ENCODE measurements around the gene SPA17. TPM values are rescaled to one million over a fixed set of nuclear protein-coding genes. Genes with fewer than 3 reads are reported as not detected.

Gene SPA17
- total RNA-seq, 2 experiments from 2014 or later, result 3.8 to 4.3 TPM

DNA sequence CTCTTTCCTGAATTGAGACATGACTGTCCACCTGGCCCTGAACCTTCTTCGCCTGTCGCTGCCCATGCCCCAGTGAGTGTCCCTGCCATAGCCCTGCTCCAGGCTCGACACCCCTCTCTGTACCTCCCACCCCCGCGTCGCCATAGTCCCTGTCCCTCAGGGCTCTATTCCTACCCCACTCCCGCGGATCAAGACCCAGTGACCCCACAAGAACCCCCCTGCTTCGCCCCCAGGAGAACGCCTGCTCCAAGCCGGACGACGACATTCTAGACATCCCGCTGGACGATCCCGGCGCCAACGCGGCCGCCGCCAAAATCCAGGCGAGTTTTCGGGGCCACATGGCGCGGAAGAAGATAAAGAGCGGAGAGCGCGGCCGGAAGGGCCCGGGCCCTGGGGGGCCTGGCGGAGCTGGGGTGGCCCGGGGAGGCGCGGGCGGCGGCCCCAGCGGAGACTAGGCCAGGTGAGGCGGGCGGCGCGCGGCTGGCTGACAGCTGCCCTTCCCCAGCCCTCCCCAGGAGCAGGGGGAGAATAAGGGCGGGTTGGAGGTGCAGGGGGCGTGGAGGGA is 71.6 kb downstream of the SPA17 start:
- CTCF ChIA-PET, result interaction anchor here (0.5 to 5.7 kb wide), 6 partner anchors 11 to 1690 kb away, joined by 3 to 40 read pairs (median 4); partner anchors contain the start of gene ESAM
- POLR2A ChIA-PET, result interaction anchor here (1.3 to 1.5 kb wide), 2 partner anchors 13 to 72 kb away, joined by 3 to 4 read pairs; no protein-coding TSS in a partner anchor

DNA sequence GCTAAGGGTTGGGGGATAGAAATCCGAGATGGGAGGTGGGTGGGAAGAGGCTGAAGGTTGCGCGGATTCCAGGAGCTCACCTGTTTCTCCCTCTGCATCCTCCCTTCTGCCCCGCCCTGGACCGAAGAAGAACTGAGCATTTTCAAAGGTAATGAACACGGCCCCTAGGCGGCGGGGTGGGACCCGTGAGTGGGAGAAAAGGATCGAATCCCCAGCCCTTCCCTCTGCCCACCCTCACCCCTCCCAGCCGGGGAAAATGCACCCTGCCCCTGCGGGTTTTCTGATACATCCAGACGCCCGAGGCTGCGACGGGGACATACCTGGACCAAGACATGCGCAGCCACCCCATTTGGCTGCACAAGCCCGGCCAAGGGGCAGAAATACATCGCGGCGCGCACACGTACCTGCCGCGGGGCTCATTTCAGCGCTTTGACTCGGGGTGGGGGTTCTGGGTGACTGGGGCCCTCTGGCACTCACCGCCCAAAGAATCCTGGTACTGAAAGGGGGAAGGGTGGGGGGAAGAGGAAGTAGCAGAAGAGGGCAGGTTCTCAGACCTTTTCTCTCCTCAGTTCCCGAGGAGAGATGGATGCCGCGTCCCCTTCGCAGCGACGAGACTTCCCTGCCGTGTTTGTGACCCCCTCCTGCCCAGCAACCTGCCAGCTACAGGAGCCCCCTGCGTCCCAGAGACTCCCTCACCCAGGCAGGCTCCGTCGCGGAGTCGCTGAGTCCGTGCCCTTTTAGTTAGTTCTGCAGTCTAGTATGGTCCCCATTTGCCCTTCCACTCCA is 72.3 kb downstream of the SPA17 start:
- ChIA-PET POLR2A (interaction anchor here (1.3 to 1.5 kb wide), 2 partner anchors 12 to 73 kb away, joined by 3 to 4 read pairs; no protein-coding TSS in a partner anchor), CTCF (interaction anchor here (0.5 to 5.7 kb wide), 19 partner anchors 9 to 1691 kb away, joined by 3 to 40 read pairs (median 4); partner anchors contain the start of genes ESAM, MSANTD2 and TBRG1)

DNA sequence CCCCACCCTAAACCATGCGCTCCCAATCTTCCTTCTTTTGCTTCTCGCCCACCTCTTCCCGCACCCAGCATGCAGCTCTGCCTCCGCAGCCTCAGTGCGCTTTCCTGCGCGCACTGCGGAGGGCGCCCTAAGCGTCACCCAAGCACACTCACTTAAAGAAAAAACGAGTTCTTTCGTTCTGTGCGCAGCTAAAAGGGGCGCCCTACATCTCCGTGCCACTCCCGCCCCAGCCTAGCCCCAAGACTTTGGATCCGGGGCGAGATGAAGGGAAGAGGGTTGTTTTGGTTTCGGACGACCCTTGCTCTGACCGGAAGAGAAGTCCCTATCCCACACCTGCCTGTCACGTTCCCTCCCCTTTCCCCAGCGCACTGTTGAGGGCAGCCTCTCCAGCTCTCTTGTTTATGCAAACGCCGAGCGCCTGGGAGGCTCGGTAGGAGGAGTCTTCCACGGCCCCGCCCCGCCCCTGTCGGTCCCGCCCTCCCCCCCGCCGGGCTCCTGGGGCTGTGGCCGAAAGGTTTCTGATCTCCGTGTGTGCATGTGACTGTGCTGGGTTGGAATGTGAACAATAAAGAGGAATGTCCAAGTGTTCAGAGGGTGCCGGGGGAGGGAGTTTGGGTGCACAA is 73.0 kb downstream of the SPA17 start:
- ChIA-PET CTCF (interaction anchor here (0.5 to 5.7 kb wide), 16 partner anchors 9 to 124 kb away, joined by 3 to 40 read pairs (median 4); partner anchors contain the start of genes ESAM, MSANTD2 and TBRG1), POLR2A (interaction anchor here (1.3 to 1.5 kb wide), 2 partner anchors 11 to 74 kb away, joined by 3 to 4 read pairs; no protein-coding TSS in a partner anchor)

Other genes with a start within 250 kb of the SPA17 start
- gene OR8B4, start 249.0 kb upstream of the SPA17 start, total RNA-seq, result not detected
- not detected for gene OR8B8, start 228.2 kb upstream of the SPA17 start, total RNA-seq
- not detected for gene OR8B12, start 130.2 kb upstream of the SPA17 start, total RNA-seq
- gene OR8A1, start 103.9 kb upstream of the SPA17 start, total RNA-seq, result not detected
- not detected for gene PANX3, start 62.5 kb upstream of the SPA17 start, total RNA-seq
- gene TBRG1, start 51.0 kb upstream of the SPA17 start, total RNA-seq, result 10 to 100 TPM; 40.6 to 40.7 TPM
- gene SIAE, start 165 bp upstream of the SPA17 start, total RNA-seq, result 1 to 10 TPM; 4.8 to 5.4 TPM
- 1 to 10 TPM; 6.4 to 6.7 TPM for gene NRGN, start 66.0 kb downstream of the SPA17 start, total RNA-seq
- gene VSIG2, start 78.4 kb downstream of the SPA17 start, total RNA-seq, result under 1 TPM in 1 of 2 experiments, not detected in 1; 0.25 TPM
- gene ESAM, start 88.4 kb downstream of the SPA17 start, total RNA-seq, result under 1 TPM; 0.94 to 0.95 TPM
- 10 to 100 TPM in 1 of 2 experiments, 1 to 10 TPM in 1; 9.3 to 12.0 TPM for gene MSANTD2, start 126.5 kb downstream of the SPA17 start, total RNA-seq
- 10 to 100 TPM; 10.3 to 11.8 TPM for gene ROBO3, start 191.5 kb downstream of the SPA17 start, total RNA-seq
- gene ROBO4, start 224.0 kb downstream of the SPA17 start, total RNA-seq, result not detected
- not detected for gene HEPN1, start 245.3 kb downstream of the SPA17 start, total RNA-seq